ENCODE data around the gene RASL11B.
A peak's percentile ranks its signal among the peaks of the same experiment; 100 is the strongest.
"Not testable (repeated sequence)": the region's sequence is repeated elsewhere in the genome, so short reads cannot be mapped to it uniquely, and the experiment has no call there.

RASL11B gene

GRCh38 chr4:52861879-52862616, at the start of gene RASL11B:
Gene RASL11B, plus strand, starts transcription at chr4:52862317. Its CDS starts 191 bp downstream, at chr4:52862508.
- H3K4me3 ChIP-seq = peak within 1 kb of the TSS; percentile 69
- H3K9ac ChIP-seq = peak within 1 kb of the TSS; percentile 70; the same call in 1 of the 2 replicates
- peaks cover 16% of the 10 kb centered on the region for H3K4me1 ChIP-seq
- H3K9me3 ChIP-seq = peaks cover 41% of the 10 kb centered on the region
- peaks cover 7% of the 10 kb centered on the region; the same call in 1 of the 2 replicates for H3K36me3 ChIP-seq
- TF ChIP-seq Cebpa-rat (IDR thresholded peaks at IDR 0.05) = no peak
- H3K4me2 ChIP-seq = peak within 1 kb of the TSS; percentile 95
- no peaks in the 10 kb centered on the region for H4K20me1 ChIP-seq
- no peak within 1 kb of the TSS for H3K27ac ChIP-seq
- peaks cover 37% of the 10 kb centered on the region for H3K27me3 ChIP-seq

GRCh38 chr4:52813546-52813945, 48.6 kb upstream of the RASL11B start:
- no peaks in the 10 kb centered on the region for H3K9me3 ChIP-seq
- H3K9ac ChIP-seq = no peak overlapping the region
- no peaks in the 10 kb centered on the region for H3K4me1 ChIP-seq
- no peak for TF ChIP-seq Cebpa-rat (IDR thresholded peaks at IDR 0.05)
- no peak overlapping the region for H3K4me3 ChIP-seq
- H3K4me2 ChIP-seq = no peak overlapping the region
- no peaks in the 10 kb centered on the region for H3K36me3 ChIP-seq
- no peaks in the 10 kb centered on the region for H3K27me3 ChIP-seq
- no peak overlapping the region for H3K27ac ChIP-seq
- H4K20me1 ChIP-seq = no peaks in the 10 kb centered on the region

GRCh38 chr4:52822583-52822971, 39.5 kb upstream of the RASL11B start:
- no peak overlapping the region for H3K9ac ChIP-seq
- H3K4me1 ChIP-seq = peaks cover 10% of the 10 kb centered on the region
- no peaks in the 10 kb centered on the region for H4K20me1 ChIP-seq
- H3K9me3 ChIP-seq = no peaks in the 10 kb centered on the region
- H3K4me2 ChIP-seq = no peak overlapping the region
- H3K36me3 ChIP-seq = no peaks in the 10 kb centered on the region
- TF ChIP-seq Cebpa-rat (IDR thresholded peaks at IDR 0.05) = no peak
- no peak overlapping the region for H3K27ac ChIP-seq
- H3K4me3 ChIP-seq = no peak overlapping the region
- H3K27me3 ChIP-seq = no peaks in the 10 kb centered on the region

GRCh38 chr4:52822972-52823701, 39.0 kb upstream of the RASL11B start:
- no peak overlapping the region for H3K4me3 ChIP-seq
- H3K27ac ChIP-seq = no peak overlapping the region
- no peaks in the 10 kb centered on the region for H3K36me3 ChIP-seq
- no peaks in the 10 kb centered on the region for H4K20me1 ChIP-seq
- H3K9me3 ChIP-seq = no peaks in the 10 kb centered on the region
- H3K9ac ChIP-seq = no peak overlapping the region
- peaks cover 10% of the 10 kb centered on the region for H3K4me1 ChIP-seq
- no peak for TF ChIP-seq Cebpa-rat (IDR thresholded peaks at IDR 0.05)
- no peaks in the 10 kb centered on the region for H3K27me3 ChIP-seq
- no peak overlapping the region for H3K4me2 ChIP-seq

- no peaks in the 10 kb centered on the region for H3K36me3 ChIP-seq
- peaks cover 10% of the 10 kb centered on the region for H3K4me1 ChIP-seq
- no peaks in the 10 kb centered on the region for H3K9me3 ChIP-seq
- no peak overlapping the region for H3K27ac ChIP-seq
- H3K4me3 ChIP-seq = no peak overlapping the region
- no peaks in the 10 kb centered on the region for H4K20me1 ChIP-seq
- TF ChIP-seq Cebpa-rat (IDR thresholded peaks at IDR 0.05) = no peak
- no peak overlapping the region for H3K4me2 ChIP-seq
- H3K27me3 ChIP-seq = no peaks in the 10 kb centered on the region
- H3K9ac ChIP-seq = no peak overlapping the region
These were observed 38.4 kb upstream of the RASL11B start for GRCh38 chr4:52823702-52824092.

GRCh38 chr4:52824270-52824602, 37.9 kb upstream of the RASL11B start:
- H3K27ac ChIP-seq = no peak overlapping the region

GRCh38 chr4:52824603-52825459, 37.3 kb upstream of the RASL11B start:
- Histone ChIP-seq H3K4me3 (no peak overlapping the region), H3K9ac (no peak overlapping the region), H3K27me3 (no peaks in the 10 kb centered on the region), H3K36me3 (no peaks in the 10 kb centered on the region), H3K27ac (no peak overlapping the region), H3K9me3 (no peaks in the 10 kb centered on the region), H3K4me2 (peak overlapping the region; percentile 26), H3K4me1 (peaks cover 10% of the 10 kb centered on the region), H4K20me1 (no peaks in the 10 kb centered on the region)
- TF ChIP-seq Cebpa-rat (IDR thresholded peaks at IDR 0.05) = no peak

More at GRCh38 chr4:52824270-52824602, 37.9 kb upstream of the RASL11B start:
- Histone ChIP-seq H3K4me3 (no peak overlapping the region), H3K4me2 (no peak overlapping the region), H3K9ac (no peak overlapping the region), H3K9me3 (no peaks in the 10 kb centered on the region), H4K20me1 (no peaks in the 10 kb centered on the region), H3K36me3 (no peaks in the 10 kb centered on the region), H3K27me3 (no peaks in the 10 kb centered on the region), H3K4me1 (peaks cover 10% of the 10 kb centered on the region)
- no peak for TF ChIP-seq Cebpa-rat (IDR thresholded peaks at IDR 0.05)

- Histone ChIP-seq H3K4me2 (peak overlapping the region; percentile 26), H3K9ac (no peak overlapping the region), H3K27ac (no peak overlapping the region), H3K9me3 (no peaks in the 10 kb centered on the region), H3K4me3 (no peak overlapping the region), H3K4me1 (peaks cover 10% of the 10 kb centered on the region), H4K20me1 (no peaks in the 10 kb centered on the region), H3K36me3 (no peaks in the 10 kb centered on the region), H3K27me3 (no peaks in the 10 kb centered on the region)
- TF ChIP-seq Cebpa-rat (IDR thresholded peaks at IDR 0.05) = no peak
These were observed 36.5 kb upstream of the RASL11B start for GRCh38 chr4:52825460-52826090.

GRCh38 chr4:52833941-52834525, 28.1 kb upstream of the RASL11B start:
- Histone ChIP-seq H3K4me2 (no peak overlapping the region), H4K20me1 (no peaks in the 10 kb centered on the region), H3K4me3 (no peak overlapping the region), H3K4me1 (no peaks in the 10 kb centered on the region), H3K9ac (no peak overlapping the region), H3K9me3 (no peaks in the 10 kb centered on the region), H3K36me3 (no peaks in the 10 kb centered on the region), H3K27me3 (no peaks in the 10 kb centered on the region), H3K27ac (no peak overlapping the region)
- TF ChIP-seq Cebpa-rat (IDR thresholded peaks at IDR 0.05) = no peak

GRCh38 chr4:52834641-52835456, 27.3 kb upstream of the RASL11B start:
- H3K36me3 ChIP-seq, H3K27ac ChIP-seq, H4K20me1 ChIP-seq, H3K4me3 ChIP-seq, H3K4me1 ChIP-seq, H3K9ac ChIP-seq, H3K9me3 ChIP-seq, H3K27me3 ChIP-seq, H3K4me2 ChIP-seq: not testable (repeated sequence)

Measured in BLaER1 (cell line).